ENCODE results near the gene PKDREJ.

DNA sequence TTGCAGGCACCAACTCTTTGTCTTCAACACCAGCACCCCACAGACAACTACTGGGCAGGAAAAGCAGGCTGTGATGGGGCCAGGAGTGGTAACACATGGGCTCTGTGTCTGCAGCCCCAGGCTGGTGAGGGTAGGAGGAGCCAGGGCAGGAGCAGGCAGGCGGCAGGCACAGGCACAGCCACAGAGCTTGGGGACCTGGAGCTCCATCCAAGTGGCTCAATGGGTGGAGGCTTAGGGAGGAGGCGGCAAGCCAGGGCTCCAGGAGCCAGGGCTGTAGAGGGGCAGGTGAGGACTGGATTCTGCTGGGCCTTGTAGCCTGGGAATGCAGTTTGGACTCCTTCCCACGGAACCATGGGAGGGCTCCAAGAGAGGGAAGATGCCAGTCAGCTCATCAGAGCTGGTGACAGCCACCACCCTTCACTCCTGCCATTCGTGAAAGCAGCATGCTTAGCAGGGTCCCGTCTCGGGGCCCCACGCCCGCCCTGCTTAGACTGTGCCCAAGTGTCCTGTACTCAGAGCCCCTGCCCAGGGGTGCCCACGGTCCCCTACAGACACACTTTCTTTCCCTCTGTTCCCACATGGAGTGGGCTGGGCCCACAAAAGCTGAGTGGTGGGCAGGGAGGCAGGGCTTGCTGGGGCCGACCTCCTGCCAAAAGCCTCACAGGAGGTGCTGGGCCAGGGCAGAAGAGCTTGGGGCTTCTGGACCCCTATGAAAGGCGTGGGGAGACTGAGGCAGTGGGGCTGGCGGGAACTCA is 17.1 kb upstream of the PKDREJ start:
- TF ChIP-seq, protein P1, sequence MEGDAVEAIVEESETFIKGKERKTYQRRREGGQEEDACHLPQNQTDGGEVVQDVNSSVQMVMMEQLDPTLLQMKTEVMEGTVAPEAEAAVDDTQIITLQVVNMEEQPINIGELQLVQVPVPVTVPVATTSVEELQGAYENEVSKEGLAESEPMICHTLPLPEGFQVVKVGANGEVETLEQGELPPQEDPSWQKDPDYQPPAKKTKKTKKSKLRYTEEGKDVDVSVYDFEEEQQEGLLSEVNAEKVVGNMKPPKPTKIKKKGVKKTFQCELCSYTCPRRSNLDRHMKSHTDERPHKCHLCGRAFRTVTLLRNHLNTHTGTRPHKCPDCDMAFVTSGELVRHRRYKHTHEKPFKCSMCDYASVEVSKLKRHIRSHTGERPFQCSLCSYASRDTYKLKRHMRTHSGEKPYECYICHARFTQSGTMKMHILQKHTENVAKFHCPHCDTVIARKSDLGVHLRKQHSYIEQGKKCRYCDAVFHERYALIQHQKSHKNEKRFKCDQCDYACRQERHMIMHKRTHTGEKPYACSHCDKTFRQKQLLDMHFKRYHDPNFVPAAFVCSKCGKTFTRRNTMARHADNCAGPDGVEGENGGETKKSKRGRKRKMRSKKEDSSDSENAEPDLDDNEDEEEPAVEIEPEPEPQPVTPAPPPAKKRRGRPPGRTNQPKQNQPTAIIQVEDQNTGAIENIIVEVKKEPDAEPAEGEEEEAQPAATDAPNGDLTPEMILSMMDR (conservative IDR thresholded peaks at IDR 0.05; ENCODE audit: low read length), result no peak
- no peak for TF ChIP-seq EZH2phosphoT487 (IDR thresholded peaks at IDR 0.05; ENCODE audit: borderline replicate concordance, low read depth, low read length)
